HCT116 (cell line): ENCODE data around the gene SKAP1. TPM values are rescaled to one million over a fixed set of nuclear protein-coding genes. Genes with fewer than 3 reads are reported as not detected.

Experiments
- ELF1 ChIP-seq: IDR thresholded peaks from 2 replicates; pipeline ENCODE4 v1.6.1; 2012; ENCODE audit warnings: low read depth, borderline replicate concordance
- EZH2 ChIP-seq: fragments of 200-600 bp; sonication (generic); IDR thresholded peaks from 2 replicates; pipeline ENCODE4 v1.6.1; 2017; ENCODE audit warnings: antibody characterized with exemption, mixed run types
- FOSL1 ChIP-seq: IDR thresholded peaks from 2 replicates; pipeline ENCODE4 v1.6.1; 2012; ENCODE audit warnings: low read depth
- JUND ChIP-seq: IDR thresholded peaks from 2 replicates; pipeline ENCODE4 v1.6.1; 2012
- POLR2A ChIP-seq: IDR thresholded peaks from 2 replicates; pipeline ENCODE4 v1.7.0; 2011; ENCODE audit warnings: borderline replicate concordance; ENCODE audit not compliant: insufficient read depth, insufficient read length; ENCODE audit errors: extremely low read depth
- RAD21 ChIP-seq: IDR thresholded peaks from 2 replicates; pipeline ENCODE4 v1.6.1; 2012; ENCODE audit warnings: low read depth, mild to moderate bottlenecking
- SRF ChIP-seq: IDR thresholded peaks from 2 replicates; pipeline ENCODE4 v1.6.1; 2012; ENCODE audit warnings: low read depth
- YY1 ChIP-seq: IDR thresholded peaks from 2 replicates; pipeline ENCODE4 v1.6.1; 2011; ENCODE audit warnings: low read length, low read depth, moderate library complexity, mild to moderate bottlenecking; ENCODE audit not compliant: insufficient replicate concordance; ENCODE audit errors: extremely low read depth
- ZNF274 ChIP-seq: fragments of 200-500 bp; sonication (Bioruptor generic); IDR thresholded peaks from 2 replicates; pipeline ENCODE4 v1.6.1; 2014; ENCODE audit warnings: mild to moderate bottlenecking, low read depth, low read length, inconsistent platforms
- total RNA-seq: library from RNA; stranded (reverse); gene quantifications from one replicate; pipeline ENCODE4 v1.2.1, GENCODE V29; 2021; ENCODE audit not compliant: unreplicated experiment
- TF ChIP-seq, protein P1 (sequence below): IDR thresholded peaks from 2 replicates; pipeline ENCODE4 v1.6.1; 2012
- TF ChIP-seq, protein P2 (sequence below): IDR thresholded peaks from 2 replicates; pipeline ENCODE4 v1.6.1; 2012; ENCODE audit warnings: low read depth

Gene SKAP1
- total RNA-seq, 1 experiment from 2014 or later: 12.4 TPM

DNA sequence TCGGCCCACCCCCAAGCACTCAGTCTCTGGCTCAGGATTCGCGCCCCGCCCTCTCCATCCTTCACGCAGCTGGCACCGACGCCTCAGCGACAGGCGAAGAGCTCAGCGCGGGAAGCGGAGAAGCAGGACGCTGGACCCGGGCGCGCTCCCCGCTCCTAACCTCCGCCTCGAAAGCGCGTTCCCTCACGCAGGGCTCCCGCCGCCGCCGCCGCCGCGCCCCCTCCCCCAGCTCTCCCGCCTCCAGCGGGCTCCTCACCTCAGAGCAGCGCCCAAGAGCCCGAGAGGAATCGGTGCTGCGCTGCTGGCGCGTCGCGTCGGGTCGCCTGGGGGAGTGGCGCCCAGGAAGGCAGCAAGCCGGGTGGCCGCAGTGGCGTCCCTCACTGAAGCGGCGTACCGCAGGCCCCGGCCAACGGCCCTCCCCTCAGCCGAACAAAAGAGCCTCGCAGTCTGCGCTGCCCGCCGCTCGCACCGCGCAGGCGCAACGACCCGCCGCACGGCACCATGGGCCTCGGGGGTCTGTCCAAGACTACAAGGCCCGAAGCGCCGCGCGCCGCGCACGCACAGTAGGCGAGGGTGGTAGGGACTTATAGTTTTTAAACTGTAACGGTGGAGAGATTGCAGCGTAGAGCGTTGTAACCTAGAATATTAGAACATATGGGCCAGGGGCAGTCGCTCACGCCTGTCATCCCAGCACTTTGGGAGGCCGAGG is 328.8 kb downstream of the SKAP1 start, which contains the start of gene CBX1 (continued):
- no peak for TF ChIP-seq ZNF274
- TF ChIP-seq, protein P1, sequence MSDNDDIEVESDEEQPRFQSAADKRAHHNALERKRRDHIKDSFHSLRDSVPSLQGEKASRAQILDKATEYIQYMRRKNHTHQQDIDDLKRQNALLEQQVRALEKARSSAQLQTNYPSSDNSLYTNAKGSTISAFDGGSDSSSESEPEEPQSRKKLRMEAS: peak; percentile 78
- no peak for TF ChIP-seq JUND
- no peak for TF ChIP-seq EZH2
- peak; percentile 67 for TF ChIP-seq POLR2A
- TF ChIP-seq, protein P2, sequence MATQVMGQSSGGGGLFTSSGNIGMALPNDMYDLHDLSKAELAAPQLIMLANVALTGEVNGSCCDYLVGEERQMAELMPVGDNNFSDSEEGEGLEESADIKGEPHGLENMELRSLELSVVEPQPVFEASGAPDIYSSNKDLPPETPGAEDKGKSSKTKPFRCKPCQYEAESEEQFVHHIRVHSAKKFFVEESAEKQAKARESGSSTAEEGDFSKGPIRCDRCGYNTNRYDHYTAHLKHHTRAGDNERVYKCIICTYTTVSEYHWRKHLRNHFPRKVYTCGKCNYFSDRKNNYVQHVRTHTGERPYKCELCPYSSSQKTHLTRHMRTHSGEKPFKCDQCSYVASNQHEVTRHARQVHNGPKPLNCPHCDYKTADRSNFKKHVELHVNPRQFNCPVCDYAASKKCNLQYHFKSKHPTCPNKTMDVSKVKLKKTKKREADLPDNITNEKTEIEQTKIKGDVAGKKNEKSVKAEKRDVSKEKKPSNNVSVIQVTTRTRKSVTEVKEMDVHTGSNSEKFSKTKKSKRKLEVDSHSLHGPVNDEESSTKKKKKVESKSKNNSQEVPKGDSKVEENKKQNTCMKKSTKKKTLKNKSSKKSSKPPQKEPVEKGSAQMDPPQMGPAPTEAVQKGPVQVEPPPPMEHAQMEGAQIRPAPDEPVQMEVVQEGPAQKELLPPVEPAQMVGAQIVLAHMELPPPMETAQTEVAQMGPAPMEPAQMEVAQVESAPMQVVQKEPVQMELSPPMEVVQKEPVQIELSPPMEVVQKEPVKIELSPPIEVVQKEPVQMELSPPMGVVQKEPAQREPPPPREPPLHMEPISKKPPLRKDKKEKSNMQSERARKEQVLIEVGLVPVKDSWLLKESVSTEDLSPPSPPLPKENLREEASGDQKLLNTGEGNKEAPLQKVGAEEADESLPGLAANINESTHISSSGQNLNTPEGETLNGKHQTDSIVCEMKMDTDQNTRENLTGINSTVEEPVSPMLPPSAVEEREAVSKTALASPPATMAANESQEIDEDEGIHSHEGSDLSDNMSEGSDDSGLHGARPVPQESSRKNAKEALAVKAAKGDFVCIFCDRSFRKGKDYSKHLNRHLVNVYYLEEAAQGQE: no peak
- TF ChIP-seq ELF1: no peak
- TF ChIP-seq YY1: peak; percentile 77
- TF ChIP-seq SRF: no peak
- TF ChIP-seq RAD21: no peak
- no peak for TF ChIP-seq FOSL1
- TF ChIP-seq, all 23 proteins: peak for 8
